A673 (cell line): ENCODE results near the gene APCDD1L.

Experiments used
- EZH2 ChIP-seq: fragments of 200-600 bp; sonication (generic); IDR thresholded peaks from 2 replicates; pipeline ENCODE4 v1.6.1; 2017; ENCODE audit warnings: borderline replicate concordance, low read depth, mild to moderate bottlenecking, mixed read lengths, antibody characterized with exemption, low read length; ENCODE audit not compliant: poor library complexity, severe bottlenecking
- TF ChIP-seq, protein P1 (sequence below): fragments of 300-800, 200-600 bp; sonication (generic); conservative IDR thresholded peaks from 2 replicates; pipeline ENCODE4 v1.5.1; 2017; ENCODE audit warnings: low read depth, mild to moderate bottlenecking, antibody characterized with exemption, low read length, moderate library complexity, mixed read lengths

DNA sequence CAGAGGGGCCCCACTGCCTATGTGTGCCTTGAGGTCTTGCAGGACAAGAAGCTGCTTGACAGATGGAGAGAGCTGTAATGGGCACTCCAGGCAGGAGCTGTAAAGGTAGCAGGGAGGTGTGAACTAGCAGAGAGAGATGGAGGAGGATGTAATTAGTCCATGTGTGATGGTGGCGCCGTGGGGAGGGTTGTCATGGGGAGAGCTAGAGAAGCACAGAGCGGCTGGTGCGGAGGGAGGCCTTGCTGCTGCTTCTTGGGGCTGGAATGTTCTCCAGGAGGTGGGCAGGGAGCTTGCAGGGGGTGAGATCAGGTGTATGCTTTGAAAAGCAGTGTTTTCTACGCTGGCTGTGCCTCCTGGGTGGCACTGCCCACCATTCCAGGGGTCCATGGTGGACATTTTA is 32.1 kb downstream of the APCDD1L start:
- TF ChIP-seq, protein P1, sequence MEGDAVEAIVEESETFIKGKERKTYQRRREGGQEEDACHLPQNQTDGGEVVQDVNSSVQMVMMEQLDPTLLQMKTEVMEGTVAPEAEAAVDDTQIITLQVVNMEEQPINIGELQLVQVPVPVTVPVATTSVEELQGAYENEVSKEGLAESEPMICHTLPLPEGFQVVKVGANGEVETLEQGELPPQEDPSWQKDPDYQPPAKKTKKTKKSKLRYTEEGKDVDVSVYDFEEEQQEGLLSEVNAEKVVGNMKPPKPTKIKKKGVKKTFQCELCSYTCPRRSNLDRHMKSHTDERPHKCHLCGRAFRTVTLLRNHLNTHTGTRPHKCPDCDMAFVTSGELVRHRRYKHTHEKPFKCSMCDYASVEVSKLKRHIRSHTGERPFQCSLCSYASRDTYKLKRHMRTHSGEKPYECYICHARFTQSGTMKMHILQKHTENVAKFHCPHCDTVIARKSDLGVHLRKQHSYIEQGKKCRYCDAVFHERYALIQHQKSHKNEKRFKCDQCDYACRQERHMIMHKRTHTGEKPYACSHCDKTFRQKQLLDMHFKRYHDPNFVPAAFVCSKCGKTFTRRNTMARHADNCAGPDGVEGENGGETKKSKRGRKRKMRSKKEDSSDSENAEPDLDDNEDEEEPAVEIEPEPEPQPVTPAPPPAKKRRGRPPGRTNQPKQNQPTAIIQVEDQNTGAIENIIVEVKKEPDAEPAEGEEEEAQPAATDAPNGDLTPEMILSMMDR: no peak
- TF ChIP-seq EZH2: no peak
